Smooth muscle cell (in vitro differentiated cells): ENCODE data around the gene KDM4B. TPM values are rescaled to one million over a fixed set of nuclear protein-coding genes. Genes with fewer than 3 reads are reported as not detected.
"Not testable (repeated sequence)": the region's sequence is repeated elsewhere in the genome, so short reads cannot be mapped to it uniquely, and the experiment has no call there.

Experiments used
- DNase-seq: peaks from one replicate; lab custom pipeline; 2025; ENCODE audit not compliant: unreplicated experiment; lab: John Stamatoyannopoulos, UW
- H2AFZ ChIP-seq: fragments of 200-600 bp; sonication (generic); 2 replicates; pipeline ENCODE4 v1.6.0; 2016; ENCODE audit warnings: antibody characterized with exemption, low read depth, mild to moderate bottlenecking
- H3F3A ChIP-seq: fragments of 200-600 bp; sonication (generic); 2 replicates; pipeline ENCODE4 v1.6.0; 2017; ENCODE audit warnings: antibody characterized with exemption, low read depth
- H3K27ac ChIP-seq: fragments of 200-600 bp; sonication (generic); 2 replicates; pipeline ENCODE4 v1.5.1; 2016; ENCODE audit warnings: low read depth, mild to moderate bottlenecking
- H3K27me3 ChIP-seq: fragments of 200-600 bp; sonication (generic); 2 replicates; pipeline ENCODE4 v1.6.1; 2016; ENCODE audit warnings: low read depth, mild to moderate bottlenecking
- H3K36me3 ChIP-seq: fragments of 200-600 bp; sonication (generic); 2 replicates; pipeline ENCODE4 v1.5.1; 2016; ENCODE audit warnings: low read depth
- H3K4me1 ChIP-seq: fragments of 200-600 bp; sonication (generic); 2 replicates; pipeline ENCODE4 v1.5.1; 2016; ENCODE audit warnings: low read depth
- H3K4me2 ChIP-seq: fragments of 200-600 bp; sonication (generic); 2 replicates; pipeline ENCODE4 v1.6.0; 2016; ENCODE audit warnings: mild to moderate bottlenecking
- H3K4me3 ChIP-seq: fragments of 200-600 bp; sonication (generic); 2 replicates; pipeline ENCODE4 v1.5.1; 2016; ENCODE audit warnings: mild to moderate bottlenecking
- H3K79me2 ChIP-seq: fragments of 200-600 bp; sonication (generic); 2 replicates; pipeline ENCODE4 v1.6.0; 2016; ENCODE audit warnings: low read depth, mild to moderate bottlenecking
- H3K9ac ChIP-seq: fragments of 200-600 bp; sonication (generic); 2 replicates; pipeline ENCODE4 v1.6.0; 2016; ENCODE audit warnings: low read depth
- H3K9me3 ChIP-seq: fragments of 200-600 bp; sonication (generic); replicated peaks from 2 replicates; pipeline ENCODE4 v1.5.1; 2016; ENCODE audit warnings: low read depth
- H4K20me1 ChIP-seq: fragments of 200-600 bp; sonication (generic); 2 replicates; pipeline ENCODE4 v1.6.0; 2016; ENCODE audit warnings: low read depth
- whole genome bisulfite sequencing: methylation state at CpG from one replicate; pipeline ENCODE4 v1.1.7; 2016; ENCODE audit warnings: low lambda C conversion rate; 5-methylcytosine and 5-hydroxymethylcytosine counted together
- polyA plus RNA-seq: library from polyadenylated mRNA; unstranded; fragments of >200 nt; fragmentation: Nextera tagmentation; extraction: Ambion mirVana; gene quantifications from 2 replicates; pipeline ENCODE4 v1.2.1, GENCODE V29; 2016
- total RNA-seq: library from RNA; depleted of rRNA; stranded (reverse); fragments of >200 nt; gene quantifications from 2 replicates; pipeline ENCODE4 v1.2.3, GENCODE V29; 2014
- TF ChIP-seq, protein P1 (sequence below): fragments of 200-600 bp; sonication (generic); IDR thresholded peaks from 2 replicates; pipeline ENCODE4 v1.5.1; 2017; ENCODE audit warnings: borderline replicate concordance, mild to moderate bottlenecking, antibody characterized with exemption; ENCODE audit not compliant: insufficient read depth, poor library complexity, severe bottlenecking

The KDM4B gene
- total and polyA plus RNA-seq, 2 experiments from 2014 or later, result 27.9 to 32.3 TPM

DNA sequence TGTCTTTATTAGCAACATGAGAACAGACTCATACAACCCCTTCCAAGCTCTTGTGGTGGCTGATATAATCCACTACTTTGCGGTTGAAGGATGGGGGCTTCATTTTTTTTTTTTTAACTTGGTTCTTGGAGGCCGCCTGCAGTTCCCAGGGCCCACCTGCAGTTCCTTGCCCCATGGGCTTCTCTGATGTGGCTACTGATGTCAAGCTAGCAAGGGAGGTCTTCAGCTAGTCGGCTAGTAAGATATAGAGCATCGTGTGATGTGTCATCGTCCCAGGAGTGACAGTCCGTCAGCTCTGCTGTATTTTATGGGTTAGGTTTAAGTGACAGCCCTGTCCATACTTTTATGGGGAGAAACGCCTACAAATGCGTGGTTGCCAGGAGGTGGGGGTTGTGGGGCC lies 33.5 kb upstream of the KDM4B start:
- Histone ChIP-seq H3F3A (no peaks in the 10 kb centered on the region), H3K9ac (no peak overlapping the region), H3K27me3 (no peaks in the 10 kb centered on the region), H3K4me1 (no peaks in the 10 kb centered on the region), H3K4me2 (no peak overlapping the region), H3K4me3 (no peak overlapping the region), H4K20me1 (peaks cover 12% of the 10 kb centered on the region), H3K36me3 (no peaks in the 10 kb centered on the region), H2AFZ (no peak overlapping the region), H3K27ac (no peak overlapping the region), H3K9me3 (no peaks in the 10 kb centered on the region), H3K79me2 (no peaks in the 10 kb centered on the region)
- 92% methylated on average over 8 of the region's 8 CpGs for WGBS
- TF ChIP-seq, protein P1, sequence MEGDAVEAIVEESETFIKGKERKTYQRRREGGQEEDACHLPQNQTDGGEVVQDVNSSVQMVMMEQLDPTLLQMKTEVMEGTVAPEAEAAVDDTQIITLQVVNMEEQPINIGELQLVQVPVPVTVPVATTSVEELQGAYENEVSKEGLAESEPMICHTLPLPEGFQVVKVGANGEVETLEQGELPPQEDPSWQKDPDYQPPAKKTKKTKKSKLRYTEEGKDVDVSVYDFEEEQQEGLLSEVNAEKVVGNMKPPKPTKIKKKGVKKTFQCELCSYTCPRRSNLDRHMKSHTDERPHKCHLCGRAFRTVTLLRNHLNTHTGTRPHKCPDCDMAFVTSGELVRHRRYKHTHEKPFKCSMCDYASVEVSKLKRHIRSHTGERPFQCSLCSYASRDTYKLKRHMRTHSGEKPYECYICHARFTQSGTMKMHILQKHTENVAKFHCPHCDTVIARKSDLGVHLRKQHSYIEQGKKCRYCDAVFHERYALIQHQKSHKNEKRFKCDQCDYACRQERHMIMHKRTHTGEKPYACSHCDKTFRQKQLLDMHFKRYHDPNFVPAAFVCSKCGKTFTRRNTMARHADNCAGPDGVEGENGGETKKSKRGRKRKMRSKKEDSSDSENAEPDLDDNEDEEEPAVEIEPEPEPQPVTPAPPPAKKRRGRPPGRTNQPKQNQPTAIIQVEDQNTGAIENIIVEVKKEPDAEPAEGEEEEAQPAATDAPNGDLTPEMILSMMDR, result no peak
- DNase-seq, result no peak

DNA sequence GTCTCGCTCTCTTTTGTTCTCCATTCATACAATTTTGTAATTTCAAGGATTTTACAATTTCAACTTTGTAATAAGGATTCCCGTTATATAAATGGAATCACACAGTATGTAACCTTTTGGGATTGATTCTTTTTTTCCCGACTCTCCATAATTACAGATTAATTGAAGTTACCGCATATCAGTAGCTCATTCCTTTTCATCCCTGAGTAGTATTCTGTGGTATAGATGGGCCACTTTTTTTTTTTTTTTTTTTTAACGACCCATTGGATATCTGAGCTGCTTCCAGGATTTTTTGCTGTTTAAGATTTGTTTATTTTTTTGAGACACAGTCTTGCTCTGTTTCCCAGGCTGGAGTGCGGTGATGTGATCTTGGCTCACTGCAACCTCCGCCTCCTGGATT lies 31.9 kb upstream of the KDM4B start:
- H4K20me1 ChIP-seq, result peaks cover 12% of the 10 kb centered on the region
- no peaks in the 10 kb centered on the region for H3K9me3 ChIP-seq
- no peaks in the 10 kb centered on the region for H3F3A ChIP-seq
- no peaks in the 10 kb centered on the region for H3K36me3 ChIP-seq
- H3K27me3 ChIP-seq, result no peaks in the 10 kb centered on the region
- H3K4me1 ChIP-seq, result no peaks in the 10 kb centered on the region
- DNase-seq, result no peak
- no peak overlapping the region for H3K27ac ChIP-seq
- TF ChIP-seq, protein P1, result no peak
- WGBS, result 93% methylated on average over 7 of the region's 7 CpGs
- H3K4me2 ChIP-seq, result no peak overlapping the region
- H3K9ac ChIP-seq, result no peak overlapping the region
- no peak overlapping the region for H2AFZ ChIP-seq
- H3K79me2 ChIP-seq, result no peaks in the 10 kb centered on the region
- no peak overlapping the region for H3K4me3 ChIP-seq

DNA sequence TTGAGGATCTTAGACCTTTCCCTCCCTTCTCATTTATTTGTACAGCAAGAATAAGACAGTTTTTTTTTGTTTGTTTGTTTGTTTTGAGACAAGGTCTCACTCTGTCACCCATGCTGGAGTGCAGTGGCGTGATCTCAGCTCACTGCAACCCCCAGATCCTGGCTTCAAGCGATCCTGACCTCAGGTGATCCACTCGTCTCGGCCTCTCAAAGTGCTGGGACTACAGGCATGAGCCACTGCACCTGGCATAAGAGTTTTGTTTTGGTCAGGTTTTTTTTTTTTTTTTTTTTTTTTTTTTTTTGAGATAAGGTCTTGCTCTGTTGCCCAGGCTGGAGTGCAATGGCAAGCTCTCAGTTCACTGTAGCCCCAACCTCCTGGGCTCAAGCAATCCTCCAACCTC lies 30.5 kb upstream of the KDM4B start:
- not testable (repeated sequence) for H3K27me3 ChIP-seq, H3K4me1 ChIP-seq, H3K9ac ChIP-seq, H3K4me2 ChIP-seq, H3K36me3 ChIP-seq, H3K9me3 ChIP-seq, DNase-seq, H2AFZ ChIP-seq, H3F3A ChIP-seq, H3K27ac ChIP-seq, H3K79me2 ChIP-seq, H3K4me3 ChIP-seq
- H4K20me1 ChIP-seq, result peaks cover 12% of the 10 kb centered on the region
- WGBS, result 95% methylated on average over 4 of the region's 4 CpGs

DNA sequence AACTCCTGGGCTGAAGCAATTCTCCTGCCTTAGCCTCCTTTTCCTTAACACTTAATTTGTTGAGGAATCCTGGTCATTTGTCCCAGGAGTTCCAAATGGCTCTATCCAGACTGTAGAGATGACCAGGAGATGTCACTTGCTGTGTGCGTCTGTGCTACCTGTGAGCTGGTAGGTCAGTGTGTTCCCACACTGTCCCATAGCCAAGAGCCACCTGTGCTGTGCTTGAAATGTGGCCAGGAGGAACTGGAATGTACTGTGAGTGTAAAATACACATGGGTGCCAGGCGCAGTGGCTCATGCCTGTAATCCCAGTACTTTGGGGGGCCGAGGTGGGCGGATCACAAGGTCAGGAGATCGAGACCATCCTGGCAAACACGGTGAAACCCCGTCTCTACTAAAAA lies 29.4 kb upstream of the KDM4B start:
- WGBS, result 99% methylated on average over 7 of the region's 7 CpGs
- Histone ChIP-seq H3K36me3 (no peaks in the 10 kb centered on the region), H4K20me1 (peaks cover 12% of the 10 kb centered on the region), H3K79me2 (no peaks in the 10 kb centered on the region), H3K4me3 (no peak overlapping the region), H3K9me3 (no peaks in the 10 kb centered on the region), H3K27ac (no peak overlapping the region), H3K4me1 (no peaks in the 10 kb centered on the region), H2AFZ (no peak overlapping the region), H3K27me3 (no peaks in the 10 kb centered on the region), H3K9ac (no peak overlapping the region), H3F3A (no peaks in the 10 kb centered on the region), H3K4me2 (no peak overlapping the region)
- TF ChIP-seq, protein P1, result no peak
- DNase-seq, result no peak

DNA sequence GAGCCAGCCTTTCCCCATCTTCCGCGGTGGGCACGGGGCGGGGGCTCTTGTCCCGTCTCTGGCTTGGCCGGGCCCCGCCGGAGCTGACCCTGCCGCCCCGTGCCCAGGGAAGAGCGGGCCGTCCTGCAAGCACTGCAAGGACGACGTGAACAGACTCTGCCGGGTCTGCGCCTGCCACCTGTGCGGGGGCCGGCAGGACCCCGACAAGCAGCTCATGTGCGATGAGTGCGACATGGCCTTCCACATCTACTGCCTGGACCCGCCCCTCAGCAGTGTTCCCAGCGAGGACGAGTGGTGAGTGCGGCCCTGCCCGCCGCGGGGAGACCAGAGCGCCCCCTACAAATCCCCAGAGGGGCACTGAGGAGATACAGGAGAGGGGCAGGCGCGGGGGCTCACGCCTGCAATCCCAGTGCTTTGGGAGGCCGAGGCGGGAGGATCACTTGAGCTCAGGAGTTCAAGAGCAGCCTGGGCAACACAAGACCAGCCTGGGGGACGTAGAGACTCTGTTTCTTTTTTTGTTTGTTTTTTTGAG lies 27.2 kb upstream of the KDM4B start:
- not testable (repeated sequence) for H3K9ac ChIP-seq, H3F3A ChIP-seq, H3K27me3 ChIP-seq, H3K9me3 ChIP-seq, H3K4me1 ChIP-seq, H3K36me3 ChIP-seq, H3K4me2 ChIP-seq, H3K27ac ChIP-seq, H3K79me2 ChIP-seq, H2AFZ ChIP-seq, H3K4me3 ChIP-seq, DNase-seq
- H4K20me1 ChIP-seq, result peaks cover 12% of the 10 kb centered on the region
- 98% methylated on average over 35 of the region's 35 CpGs for WGBS

DNA sequence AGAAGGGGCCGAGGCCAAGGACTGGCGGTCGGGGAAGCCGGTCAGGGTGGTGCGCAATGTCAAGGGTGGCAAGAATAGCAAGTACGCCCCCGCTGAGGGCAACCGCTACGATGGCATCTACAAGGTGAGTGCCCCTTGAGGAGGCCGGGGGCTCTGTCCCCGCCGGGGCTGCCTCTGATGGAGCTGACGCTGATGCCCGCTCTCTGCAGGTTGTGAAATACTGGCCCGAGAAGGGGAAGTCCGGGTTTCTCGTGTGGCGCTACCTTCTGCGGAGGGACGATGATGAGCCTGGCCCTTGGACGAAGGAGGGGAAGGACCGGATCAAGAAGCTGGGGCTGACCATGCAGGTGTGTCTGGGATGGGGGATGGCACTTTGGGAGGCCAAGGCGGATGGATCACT lies 18.3 kb upstream of the KDM4B start:
- not testable (repeated sequence) for H3K27me3 ChIP-seq, H3K9me3 ChIP-seq, H3F3A ChIP-seq, H3K79me2 ChIP-seq, DNase-seq, H4K20me1 ChIP-seq, H3K4me2 ChIP-seq, H3K4me3 ChIP-seq, H3K4me1 ChIP-seq, H3K36me3 ChIP-seq, H3K9ac ChIP-seq, H3K27ac ChIP-seq, H2AFZ ChIP-seq
- 96% methylated on average over 23 of the region's 23 CpGs for WGBS
